ENCODE measurements around the gene SLC44A1. TPM values are rescaled to one million over a fixed set of nuclear protein-coding genes. Genes with fewer than 3 reads are reported as not detected.

The SLC44A1 gene
- total RNA-seq, 4 donors from 2014 or later = 45.3 to 74.9 (median 67.7) TPM

DNA sequence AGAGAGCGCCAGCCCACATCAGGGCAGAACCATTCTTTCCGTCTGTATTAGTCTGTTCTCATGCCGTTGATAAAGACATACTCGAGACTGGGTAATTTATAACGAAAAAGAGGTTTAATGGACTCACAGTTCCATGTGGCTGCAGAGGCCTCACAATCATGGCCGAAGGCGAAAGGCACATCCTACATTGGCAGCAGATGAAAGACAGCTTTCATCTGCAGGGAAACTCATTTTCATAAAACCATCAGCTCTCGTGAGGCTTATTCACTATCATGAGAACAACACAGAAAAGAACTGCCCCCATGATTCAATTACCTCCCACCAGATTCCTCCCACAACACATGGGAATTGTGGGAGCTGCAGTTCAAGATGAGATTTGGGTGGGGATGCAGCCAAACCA lies 198.7 kb downstream of the SLC44A1 start:
- 55 to 61% methylated on average over 8 of the region's 8 CpGs for WGBS, 2 donors
- H3K4me3 ChIP-seq = no peak overlapping the region
- no peak overlapping the region for H3K27ac ChIP-seq
- no peak for DNase-seq (ENCODE audit: low spot score in 2 of 2)
- H3K36me3 ChIP-seq = no peaks in the 10 kb centered on the region
- TF ChIP-seq EP300 (IDR thresholded peaks at IDR 0.05) (no peak), POLR2A (IDR thresholded peaks at IDR 0.05) (no peak)
- TF ChIP-seq, protein P1, sequence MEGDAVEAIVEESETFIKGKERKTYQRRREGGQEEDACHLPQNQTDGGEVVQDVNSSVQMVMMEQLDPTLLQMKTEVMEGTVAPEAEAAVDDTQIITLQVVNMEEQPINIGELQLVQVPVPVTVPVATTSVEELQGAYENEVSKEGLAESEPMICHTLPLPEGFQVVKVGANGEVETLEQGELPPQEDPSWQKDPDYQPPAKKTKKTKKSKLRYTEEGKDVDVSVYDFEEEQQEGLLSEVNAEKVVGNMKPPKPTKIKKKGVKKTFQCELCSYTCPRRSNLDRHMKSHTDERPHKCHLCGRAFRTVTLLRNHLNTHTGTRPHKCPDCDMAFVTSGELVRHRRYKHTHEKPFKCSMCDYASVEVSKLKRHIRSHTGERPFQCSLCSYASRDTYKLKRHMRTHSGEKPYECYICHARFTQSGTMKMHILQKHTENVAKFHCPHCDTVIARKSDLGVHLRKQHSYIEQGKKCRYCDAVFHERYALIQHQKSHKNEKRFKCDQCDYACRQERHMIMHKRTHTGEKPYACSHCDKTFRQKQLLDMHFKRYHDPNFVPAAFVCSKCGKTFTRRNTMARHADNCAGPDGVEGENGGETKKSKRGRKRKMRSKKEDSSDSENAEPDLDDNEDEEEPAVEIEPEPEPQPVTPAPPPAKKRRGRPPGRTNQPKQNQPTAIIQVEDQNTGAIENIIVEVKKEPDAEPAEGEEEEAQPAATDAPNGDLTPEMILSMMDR (IDR thresholded peaks at IDR 0.05) = no peak
- H3K27me3 ChIP-seq = no peaks in the 10 kb centered on the region
- no peaks in the 10 kb centered on the region for H3K9me3 ChIP-seq
- peaks cover 0 to 4% (median 0%) of the 10 kb centered on the region in 4 donors for H3K4me1 ChIP-seq

DNA sequence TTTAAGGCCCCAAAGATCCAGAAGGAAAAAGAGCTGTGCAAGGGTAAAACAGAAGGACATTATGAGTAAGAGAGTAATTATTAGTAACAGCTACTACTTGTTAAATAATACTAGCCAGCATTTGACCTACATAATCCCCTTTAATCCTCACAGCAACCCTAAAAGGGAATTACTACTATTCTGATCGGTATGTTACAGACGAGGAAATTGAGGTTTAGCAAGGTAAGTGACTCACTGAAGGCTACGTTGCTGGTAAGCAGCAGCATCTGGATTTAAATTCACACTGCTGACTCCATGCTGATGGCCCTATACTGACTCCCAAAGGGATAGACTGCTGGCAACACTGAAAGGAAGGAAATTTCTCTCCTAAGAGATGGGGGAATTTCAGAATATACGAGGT lies 199.7 kb downstream of the SLC44A1 start:
- no peaks in the 10 kb centered on the region for H3K36me3 ChIP-seq
- DNase-seq (ENCODE audit: low spot score in 2 of 2) = no peak
- TF ChIP-seq EP300 (IDR thresholded peaks at IDR 0.05) = no peak
- TF ChIP-seq, protein P1 (IDR thresholded peaks at IDR 0.05) = no peak
- no peak for TF ChIP-seq POLR2A (IDR thresholded peaks at IDR 0.05)
- H3K27ac ChIP-seq = no peak overlapping the region
- H3K9me3 ChIP-seq = no peaks in the 10 kb centered on the region
- 63 to 68% methylated on average over 4 of the region's 4 CpGs for WGBS, 2 donors
- H3K27me3 ChIP-seq = no peaks in the 10 kb centered on the region
- H3K4me1 ChIP-seq = peaks cover 0 to 11% (median 0%) of the 10 kb centered on the region in 4 donors
- H3K4me3 ChIP-seq = no peak overlapping the region

DNA sequence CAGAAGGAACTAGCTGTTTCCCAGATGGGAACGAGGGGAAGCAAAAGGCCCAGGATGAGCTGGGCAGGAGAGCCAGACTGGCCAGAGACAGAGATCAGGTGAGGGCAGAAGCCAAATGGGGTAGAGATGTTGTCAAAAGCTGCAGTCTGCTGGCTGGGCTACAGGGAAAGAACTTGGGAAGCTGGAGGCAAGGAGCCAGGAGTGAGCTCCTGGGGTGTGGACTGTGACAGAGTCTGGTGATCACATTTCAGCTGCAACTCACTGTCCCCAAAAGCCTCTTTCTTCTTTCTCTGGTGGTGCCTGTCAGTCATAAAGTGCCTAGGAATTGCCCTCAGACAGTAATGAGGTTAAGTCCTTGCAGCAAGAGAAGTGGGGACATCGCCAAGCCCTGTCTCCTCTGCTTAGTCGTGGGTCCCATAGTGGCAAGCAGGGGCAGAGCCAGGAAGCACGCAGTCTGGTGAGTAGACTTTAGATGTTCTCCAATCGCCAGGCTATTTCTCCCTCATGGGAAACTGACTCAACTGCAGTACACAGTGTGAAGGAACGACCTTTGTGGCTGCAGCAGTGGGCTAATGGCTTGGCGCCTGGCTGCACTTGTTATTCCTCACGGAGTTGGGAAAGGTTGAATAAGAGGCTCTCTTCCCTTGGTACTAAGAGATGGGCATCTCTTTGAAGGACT lies 200.9 kb downstream of the SLC44A1 start:
- Histone ChIP-seq H3K27ac (peak overlapping the region in 2 of 4 donors; percentile 9 to 10), H3K4me1 (peaks cover 0 to 21% (median 0%) of the 10 kb centered on the region in 4 donors), H3K27me3 (no peaks in the 10 kb centered on the region), H3K4me3 (no peak overlapping the region), H3K9me3 (no peaks in the 10 kb centered on the region), H3K36me3 (no peaks in the 10 kb centered on the region)
- 67 to 71% methylated on average over 8 of the region's 8 CpGs for WGBS, 2 donors
- TF ChIP-seq POLR2A (IDR thresholded peaks at IDR 0.05) (no peak), EP300 (IDR thresholded peaks at IDR 0.05) (no peak)
- peak in 1 of 2 donors; percentile 37 for DNase-seq (ENCODE audit: low spot score in 2 of 2)

DNA sequence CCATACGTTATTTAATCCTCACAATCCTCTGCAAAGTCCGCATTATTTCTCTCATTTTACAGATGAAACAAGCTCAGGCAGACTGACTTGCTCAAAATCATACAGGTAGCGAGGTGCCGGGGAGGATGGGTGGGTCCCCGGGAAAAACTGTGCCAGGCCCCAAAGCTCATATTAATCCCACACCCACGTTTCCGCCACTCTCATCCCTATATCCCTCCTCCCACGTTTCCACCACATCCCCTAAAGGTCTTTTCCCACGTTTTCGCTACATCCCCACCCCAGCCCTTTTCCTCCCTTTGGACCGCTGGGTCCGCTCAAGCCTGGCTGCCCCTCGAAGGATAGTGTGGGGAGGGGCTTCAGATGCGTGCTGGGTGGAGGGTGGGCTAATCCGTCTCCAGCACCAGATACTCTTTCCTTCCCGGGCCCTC lies 202.9 kb downstream of the SLC44A1 start:
- Histone ChIP-seq H3K9me3 (no peaks in the 10 kb centered on the region), H3K27ac (peak overlapping the region; percentile 42 to 89 (median 76)), H3K4me3 (peak overlapping the region; percentile 64 to 84 (median 76)), H3K27me3 (no peaks in the 10 kb centered on the region), H3K36me3 (no peaks in the 10 kb centered on the region), H3K4me1 (peaks cover 0 to 21% (median 0%) of the 10 kb centered on the region in 4 donors)
- TF ChIP-seq POLR2A (IDR thresholded peaks at IDR 0.05) (no peak), EP300 (IDR thresholded peaks at IDR 0.05) (no peak)
- TF ChIP-seq, protein P1 (IDR thresholded peaks at IDR 0.05) = no peak
- 22 to 23% methylated on average over 16 of the region's 16 CpGs for WGBS, 2 donors
- DNase-seq (ENCODE audit: low spot score in 2 of 2) = no peak

DNA sequence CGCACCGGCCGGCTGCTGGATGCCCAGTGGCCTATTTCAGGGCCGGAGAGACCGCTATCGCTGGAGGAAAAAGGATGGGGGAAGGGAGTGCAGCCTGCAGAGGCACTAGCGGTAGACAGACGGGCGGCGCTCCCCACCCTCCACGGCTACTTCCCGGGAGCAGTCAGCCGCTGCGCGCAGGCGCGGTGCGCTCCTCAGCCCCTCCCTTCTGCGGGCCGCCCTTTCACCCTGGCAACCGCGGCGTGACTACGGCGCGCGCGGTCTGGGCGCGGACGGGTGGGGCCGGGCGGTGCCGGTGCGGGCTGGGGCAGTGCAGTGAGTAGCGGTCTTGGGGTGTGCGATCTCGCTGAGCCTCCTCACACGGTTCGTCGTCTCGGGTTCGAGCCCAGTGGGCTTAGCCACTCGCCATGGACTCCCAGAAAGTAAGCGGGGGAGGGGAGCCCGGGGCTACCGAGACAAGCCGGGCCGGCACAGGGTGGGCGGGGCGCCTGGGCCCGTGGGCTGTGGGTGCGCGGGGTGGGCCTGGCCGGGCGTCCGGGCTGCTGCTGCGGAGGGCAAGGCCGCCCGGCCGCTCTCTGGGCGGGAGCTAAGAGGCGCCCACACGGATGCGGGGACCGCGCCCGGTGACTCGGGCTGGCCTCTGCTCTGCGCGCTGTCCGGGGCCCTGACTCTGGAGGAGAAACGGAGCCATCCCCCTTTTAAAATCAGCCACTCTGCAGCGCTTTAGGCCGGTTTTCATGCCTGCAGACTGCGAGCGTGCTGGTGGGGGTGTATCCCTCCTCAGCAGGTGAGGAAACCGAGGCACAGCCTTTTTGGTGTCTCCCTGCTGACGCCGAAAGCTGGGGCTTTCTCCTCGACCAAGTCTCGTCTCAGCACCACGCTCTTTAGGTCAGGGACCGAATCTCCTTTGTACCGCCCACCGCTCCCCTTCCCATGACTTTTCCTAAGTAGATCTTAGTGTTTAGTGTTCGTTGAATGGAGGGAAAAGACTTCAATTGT lies 203.7 kb downstream of the SLC44A1 start, which contains the start of gene FSD1L:
TSS of gene FSD1L (plus strand) at position 221 of the 999 bp plus-strand sequence. CDS start at position 408, 187 bp downstream.
- Histone ChIP-seq H3K36me3 (no peaks in the 10 kb centered on the region), H3K9me3 (no peaks in the 10 kb centered on the region), H3K27ac (peak within 1 kb of the TSS; percentile 42 to 89 (median 76)), H3K27me3 (no peaks in the 10 kb centered on the region), H3K4me3 (peak within 1 kb of the TSS; percentile 64 to 84 (median 76)), H3K4me1 (peaks cover 0 to 21% (median 0%) of the 10 kb centered on the region in 4 donors)
- 0% methylated on average over 42 to 84 of the region's 87 CpGs for WGBS, 2 donors
- TF ChIP-seq, protein P1 (IDR thresholded peaks at IDR 0.05) = peak in 4 of 5 experiments; percentile 6 to 26 (median 13)
- TF ChIP-seq POLR2A (IDR thresholded peaks at IDR 0.05) = peak in 1 of 2 donors; percentile 63
- TF ChIP-seq EP300 (IDR thresholded peaks at IDR 0.05) = peak in 1 of 2 donors; percentile 67
- DNase-seq (ENCODE audit: low spot score in 2 of 2) = peak; percentile 75 to 78

Data from tibial nerve (tissue), 4 donors.